ENCODE results near the gene MGAT5. TPM values are rescaled to one million over a fixed set of nuclear protein-coding genes. Genes with fewer than 3 reads are reported as not detected.

The MGAT5 gene
- total RNA-seq, 1 experiment from 2014 or later, result 34.0 TPM

- no peak for TF ChIP-seq EZH2phosphoT487 (IDR thresholded peaks at IDR 0.05; ENCODE audit: borderline replicate concordance)
- no peak for TF ChIP-seq ATF3 (IDR thresholded peaks at IDR 0.05)
- no peak for TF ChIP-seq RAD21 (IDR thresholded peaks at IDR 0.05; ENCODE audit: low read depth)
- no peak for TF ChIP-seq EZH2 (IDR thresholded peaks at IDR 0.05)
- no peak for TF ChIP-seq POLR2A (IDR thresholded peaks at IDR 0.05; ENCODE audit: borderline replicate concordance, extremely low read depth, insufficient read depth, insufficient read length)
- TF ChIP-seq CEBPB (IDR thresholded peaks at IDR 0.05; ENCODE audit: low read depth), result no peak
- no peak for TF ChIP-seq ZBTB33 (IDR thresholded peaks at IDR 0.05; ENCODE audit: extremely low read depth, insufficient replicate concordance, low read length)
- no peak for TF ChIP-seq FOSL1 (IDR thresholded peaks at IDR 0.05; ENCODE audit: low read depth)
These were observed 248.2 kb downstream of the MGAT5 start (continued) for GRCh38 chr2:134502104-134502503.

All from HCT116 (cell line).